Upper lobe of right lung (tissue), 1 donor: Measurements from ENCODE around the gene EIF5A2. TPM values are rescaled to one million over a fixed set of nuclear protein-coding genes. Genes with fewer than 3 reads are reported as not detected.
A peak's percentile ranks its signal among the peaks of the same experiment; 100 is the strongest.
"Not testable (repeated sequence)": the region's sequence is repeated elsewhere in the genome, so short reads cannot be mapped to it uniquely, and the experiment has no call there.

Experiments
- ATAC-seq: fragments of 200-7000 bp; cut with Tn5 transposase; one replicate; pipeline ENCODE4 v1.9.1; 2020; ENCODE audit warnings: mild to moderate bottlenecking, moderate library complexity
- DNase-seq: peaks from one replicate; pipeline ENCODE4 v3.0.0-alpha.2; 2020
- H3K27ac ChIP-seq: fragments of 200-600 bp; one replicate; pipeline ENCODE4 v1.8.0; 2022
- H3K27me3 ChIP-seq: fragments of 200-600 bp; one replicate; pipeline ENCODE4 v1.8.0; 2022; ENCODE audit warnings: mild to moderate bottlenecking
- H3K36me3 ChIP-seq: fragments of 200-600 bp; one replicate; pipeline ENCODE4 v1.8.0; 2022
- H3K4me1 ChIP-seq: fragments of 200-600 bp; one replicate; pipeline ENCODE4 v1.8.0; 2022
- H3K4me3 ChIP-seq: fragments of 200-600 bp; one replicate; pipeline ENCODE4 v1.8.0; 2022; ENCODE audit warnings: mild to moderate bottlenecking
- H3K9me3 ChIP-seq: fragments of 200-600 bp; one replicate; pipeline ENCODE4 v1.8.0; 2022
- CTCF ChIP-seq: fragments of 200-600 bp; IDR thresholded peaks from one replicate; pipeline ENCODE4 v1.8.0; 2022; ENCODE audit warnings: antibody characterized with exemption
- intact Hi-C: fragments of 100-400 bp; cut with DNase I; formaldehyde crosslinking; loops from one replicate; pipeline ENCODE4 v1.11.0; 2022
- total RNA-seq: library from RNA; stranded (reverse); fragmentation: NEBNext Ultra II Directional; extraction: Animal tissue kit (Norgen Biotek cat#: 25700); gene quantifications from one replicate; pipeline ENCODE4 v1.2.1, GENCODE V29; 2021
- donor health status: DM: no; HTN: yes; CAD: no; lungs with severe emphysema.

EIF5A2 gene
- total RNA-seq, 1 donor from 2014 or later, result 4.1 TPM

GRCh38 chr3:170947018-170947769, 38.8 kb upstream of the EIF5A2 start:
- ATAC-seq, result peak; percentile 9
- Histone ChIP-seq H3K27me3 (no peaks in the 10 kb centered on the region), H3K4me1 (no peaks in the 10 kb centered on the region), H3K4me3 (no peak overlapping the region), H3K9me3 (no peaks in the 10 kb centered on the region), H3K27ac (no peak overlapping the region), H3K36me3 (no peaks in the 10 kb centered on the region)
- intact Hi-C loops, result no loop called here
- no peak for DNase-seq
- no peak for TF ChIP-seq CTCF

GRCh38 chr3:170942011-170942410, 33.6 kb upstream of the EIF5A2 start:
- Histone ChIP-seq H3K36me3 (no peaks in the 10 kb centered on the region), H3K4me1 (no peaks in the 10 kb centered on the region), H3K4me3 (no peak overlapping the region), H3K9me3 (peaks cover 8% of the 10 kb centered on the region), H3K27ac (no peak overlapping the region), H3K27me3 (no peaks in the 10 kb centered on the region)
- no peak for DNase-seq
- no peak for TF ChIP-seq CTCF
- intact Hi-C loops, result no loop called here
- ATAC-seq, result no peak

- no peak overlapping the region for H3K4me3 ChIP-seq
- H3K9me3 ChIP-seq, result peaks cover 8% of the 10 kb centered on the region
- no peak for ATAC-seq
- no peak for TF ChIP-seq CTCF
- H3K4me1 ChIP-seq, result no peaks in the 10 kb centered on the region
- no peak for DNase-seq
- no peak overlapping the region for H3K27ac ChIP-seq
- no peaks in the 10 kb centered on the region for H3K27me3 ChIP-seq
- intact Hi-C loops, result no loop called here
- no peaks in the 10 kb centered on the region for H3K36me3 ChIP-seq
These were observed 33.1 kb upstream of the EIF5A2 start for GRCh38 chr3:170941551-170941950.

- H3K27ac ChIP-seq, H3K4me1 ChIP-seq, H3K27me3 ChIP-seq, DNase-seq, ATAC-seq, H3K9me3 ChIP-seq, H3K36me3 ChIP-seq, intact Hi-C loops, H3K4me3 ChIP-seq: not testable (repeated sequence)
These were observed 24.6 kb upstream of the EIF5A2 start for GRCh38 chr3:170933039-170933438.

DNA sequence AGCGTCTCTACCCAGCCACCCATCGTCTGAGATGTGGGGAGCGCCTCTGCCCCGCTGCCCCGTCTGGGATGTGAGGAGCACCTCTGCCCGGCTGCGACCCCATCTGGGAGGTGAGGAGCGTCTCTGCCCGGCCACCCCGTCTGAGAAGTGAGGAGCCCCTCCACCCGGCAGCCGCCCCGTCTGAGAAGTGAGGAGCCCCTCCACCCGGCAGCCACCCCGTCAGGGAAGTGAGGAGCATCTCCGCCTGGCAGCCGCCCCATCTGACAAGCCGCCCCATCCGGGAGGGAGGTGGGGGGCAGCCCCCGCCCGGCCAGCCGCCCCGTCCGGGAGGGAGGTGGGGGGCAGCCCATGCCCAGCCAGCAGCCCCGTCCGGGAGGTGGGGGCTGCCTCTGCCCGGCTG, 15.1 kb upstream of the EIF5A2 start:
- H3K36me3 ChIP-seq, H3K27ac ChIP-seq, H3K9me3 ChIP-seq, ATAC-seq, H3K4me3 ChIP-seq, intact Hi-C loops, H3K27me3 ChIP-seq, DNase-seq, H3K4me1 ChIP-seq: not testable (repeated sequence)

DNA sequence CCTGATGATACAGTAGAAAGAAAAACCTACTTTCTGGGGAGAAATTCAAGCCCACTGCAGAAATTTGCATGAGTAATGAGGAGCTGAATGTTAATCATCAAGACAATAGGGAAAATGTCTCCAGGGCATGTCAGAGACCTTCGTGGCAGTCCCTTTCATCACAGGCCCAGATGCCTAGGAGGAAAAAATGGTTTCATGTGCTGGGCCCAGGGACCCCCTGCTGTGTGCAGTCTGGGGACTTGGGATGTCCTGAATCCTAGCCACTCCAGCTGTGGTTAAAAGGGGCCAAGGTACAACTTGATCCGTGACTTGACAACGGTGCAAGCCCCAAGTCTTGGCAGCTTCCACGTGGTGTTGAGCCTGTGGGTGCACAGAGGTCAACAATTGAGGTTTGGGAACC, 10.3 kb upstream of the EIF5A2 start:
- intact Hi-C loops, result no loop called here
- TF ChIP-seq CTCF, result no peak
- no peak for ATAC-seq

GRCh38 chr3:170914690-170915089, 6.3 kb upstream of the EIF5A2 start:
- H3K4me1 ChIP-seq, result no peaks in the 10 kb centered on the region
- ATAC-seq (no peak), DNase-seq (no peak)
- H3K27ac ChIP-seq, result no peak overlapping the region
- no peak overlapping the region for H3K4me3 ChIP-seq
- H3K36me3 ChIP-seq, result no peaks in the 10 kb centered on the region
- intact Hi-C loops, result no loop called here
- peaks cover 14% of the 10 kb centered on the region for H3K9me3 ChIP-seq
- no peak for TF ChIP-seq CTCF
- H3K27me3 ChIP-seq, result no peaks in the 10 kb centered on the region

More for the DNA sequence above, 10.3 kb upstream of the EIF5A2 start:
- Histone ChIP-seq H3K9me3 (no peaks in the 10 kb centered on the region), H3K4me3 (no peak overlapping the region), H3K27ac (no peak overlapping the region), H3K4me1 (no peaks in the 10 kb centered on the region), H3K36me3 (no peaks in the 10 kb centered on the region), H3K27me3 (no peaks in the 10 kb centered on the region)
- no peak for DNase-seq
